Dermis blood vessel endothelial cell (primary cell): ENCODE measurements around the gene ZNF879. TPM values are rescaled to one million over a fixed set of nuclear protein-coding genes. Genes with fewer than 3 reads are reported as not detected.
A peak's percentile ranks its signal among the peaks of the same experiment; 100 is the strongest.

Experiments used
- DNase-seq: peaks from one replicate; pipeline ENCODE4 v3.0.0; 2010
- total RNA-seq: library from RNA; depleted of rRNA; stranded (reverse); fragments of >200 nt; gene quantifications from 2 replicates; pipeline ENCODE4 v1.2.3, GENCODE V29; 2014

Gene ZNF879
- total RNA-seq, 1 donor from 2014 or later: 6.8 TPM

- DNase-seq: no peak
These were observed 14.9 kb upstream of the ZNF879 start for GRCh38 chr5:179008667-179009066.

DNA sequence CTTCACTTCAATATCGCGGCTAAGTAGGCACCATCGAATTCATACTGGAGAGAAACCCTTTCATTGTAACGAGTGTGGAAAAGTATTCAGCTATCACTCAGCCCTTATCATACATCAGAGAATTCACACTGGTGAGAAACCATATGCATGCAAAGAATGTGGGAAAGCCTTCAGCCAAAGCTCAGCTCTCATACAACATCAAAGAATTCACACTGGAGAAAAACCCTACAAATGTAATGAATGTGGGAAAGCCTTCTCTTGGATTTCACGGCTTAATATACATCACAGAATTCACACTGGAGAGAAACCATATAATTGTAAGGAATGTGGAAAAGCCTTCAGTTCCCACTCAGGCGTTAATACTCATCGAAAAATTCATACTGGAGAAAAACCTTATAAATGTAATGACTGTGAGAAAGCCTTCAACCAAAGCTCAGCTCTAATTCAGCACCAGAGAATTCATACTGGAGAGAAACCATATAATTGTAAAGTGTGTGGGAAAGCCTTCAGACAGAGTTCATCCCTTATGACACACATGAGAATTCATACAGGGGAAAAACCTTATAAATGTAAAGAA is 9.5 kb downstream of the ZNF879 start:
- no peak for DNase-seq

- no peak for DNase-seq
These were observed 21.2 kb downstream of the ZNF879 start for GRCh38 chr5:179044765-179045164.

DNA sequence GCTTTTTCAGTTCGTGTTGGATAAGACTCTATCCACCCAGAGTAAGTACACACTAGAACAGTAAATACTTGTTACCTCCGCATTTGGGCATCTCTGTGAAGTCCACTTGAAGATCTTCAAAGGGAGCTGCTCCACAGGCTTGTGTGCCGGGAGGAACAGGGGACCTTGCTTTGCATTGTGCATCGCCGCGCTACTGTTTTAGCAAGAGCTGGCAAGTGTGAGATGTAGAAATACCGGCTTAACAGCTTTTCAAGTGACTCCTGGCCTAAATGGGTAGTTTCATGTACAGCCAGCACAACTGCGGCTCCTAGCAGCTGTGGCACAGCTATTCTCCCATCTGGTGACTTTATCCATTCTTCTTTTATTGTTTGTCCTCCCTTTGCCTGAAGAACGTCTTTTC is 28.2 kb downstream of the ZNF879 start:
- no peak for DNase-seq

GRCh38 chr5:179054036-179054785 is 30.6 kb downstream of the ZNF879 start:
- no peak for DNase-seq

GRCh38 chr5:179054876-179055275 is 31.3 kb downstream of the ZNF879 start:
- no peak for DNase-seq

- no peak for DNase-seq
These were observed 31.8 kb downstream of the ZNF879 start for GRCh38 chr5:179055436-179055835.

DNA sequence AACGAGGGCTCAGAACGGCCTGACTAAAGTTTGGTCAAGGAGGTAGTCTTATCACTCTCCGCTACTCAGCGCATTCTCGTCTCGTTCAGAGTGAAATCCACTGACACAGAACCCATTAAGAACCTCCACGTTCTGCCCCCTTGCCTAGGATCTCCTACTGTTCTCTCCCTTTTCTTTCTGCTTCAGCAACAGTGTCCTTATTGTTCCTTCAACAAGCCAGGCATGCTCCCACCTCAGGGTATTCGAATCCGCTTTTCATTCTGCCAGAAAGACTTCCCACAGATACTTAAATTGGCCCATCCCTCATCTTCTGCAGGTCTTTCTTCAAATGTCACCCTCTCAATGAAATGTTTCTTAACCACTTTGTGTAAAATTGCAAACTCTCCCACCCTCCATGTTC is 32.2 kb downstream of the ZNF879 start:
- DNase-seq: no peak

- DNase-seq: peak; percentile 94
These were observed 36.8 kb downstream of the ZNF879 start, which contains the start of gene ZNF354C for GRCh38 chr5:179060116-179061008. TSS of gene ZNF354C (plus strand) at chr5:179060373. CDS start at chr5:179062069, 1,696 bp downstream.

- no peak for DNase-seq
These were observed 37.4 kb downstream of the ZNF879 start for GRCh38 chr5:179061025-179061424.

DNA sequence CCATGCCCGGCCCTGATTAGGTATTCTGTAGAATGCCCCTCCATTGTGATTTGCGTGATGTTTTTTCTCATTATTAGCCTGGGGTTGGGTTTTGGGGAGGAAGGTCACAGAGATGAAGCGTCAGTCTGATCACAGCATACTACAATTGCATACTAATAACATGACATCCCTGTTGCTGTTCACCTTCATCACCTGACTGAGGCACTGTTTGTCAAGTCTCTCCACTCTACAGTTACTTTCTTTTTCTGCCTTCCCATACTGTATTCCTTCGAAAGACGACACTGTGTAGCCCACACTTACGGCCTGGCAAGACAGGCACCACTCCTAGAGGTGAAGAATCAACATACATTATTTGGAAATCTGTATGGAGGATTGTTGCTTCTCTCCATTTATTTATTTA is 42.1 kb downstream of the ZNF879 start:
- no peak for DNase-seq

GRCh38 chr5:179079165-179079987 is 55.8 kb downstream of the ZNF879 start:
- DNase-seq: no peak

- DNase-seq: no peak
These were observed 57.1 kb downstream of the ZNF879 start for GRCh38 chr5:179080724-179081123.

Other genes with a start within 250 kb of the ZNF879 start
- gene ZNF354B, start 163.9 kb upstream of the ZNF879 start, total RNA-seq: 7.4 and 10.9 TPM in 2 replicates
- 0.60 and 1.0 TPM in 2 replicates for gene ZFP2, start 127.9 kb upstream of the ZNF879 start, total RNA-seq
- 0.47 and 1.0 TPM in 2 replicates for gene ZNF454, start 82.6 kb upstream of the ZNF879 start, total RNA-seq
- gene GRM6, start 28.5 kb upstream of the ZNF879 start, total RNA-seq: not detected in 2 replicates
- 7.3 TPM in 2 replicates for gene ZNF354C, start 36.6 kb downstream of the ZNF879 start, total RNA-seq